GM04504 (cell line): ENCODE data around the gene SAMHD1.
"Not testable (repeated sequence)": the region's sequence is repeated elsewhere in the genome, so short reads cannot be mapped to it uniquely, and the experiment has no call there.

ENCODE experiments used
- DNase-seq: peaks from one replicate; pipeline ENCODE4 v3.0.0-alpha.2; 2012; ENCODE audit warnings: low read depth

SAMHD1 gene

DNA sequence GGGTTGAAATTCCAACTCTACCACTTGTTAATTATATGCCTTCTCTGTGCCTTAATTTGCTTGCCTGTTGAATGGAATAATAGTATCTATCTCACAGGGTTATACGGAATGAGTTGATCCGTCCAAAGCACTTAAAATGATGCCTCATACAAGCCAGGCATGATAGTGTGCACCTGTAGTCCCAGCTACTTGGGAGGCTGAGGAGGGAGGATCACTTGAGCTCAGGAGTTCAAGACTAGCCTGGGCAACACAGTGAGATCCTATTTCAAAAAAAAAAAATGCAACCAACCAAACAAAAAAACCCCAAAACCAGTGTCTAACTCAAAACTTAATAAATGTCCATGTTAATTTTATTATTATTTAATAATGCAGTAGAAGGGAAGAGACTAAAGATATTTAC is 35.3 kb downstream of the SAMHD1 start:
- no peak for DNase-seq

- no peak for DNase-seq
Observed at GRCh38 chr20:36908603-36909002, 42.9 kb downstream of the SAMHD1 start.

- DNase-seq = not testable (repeated sequence)
Observed at GRCh38 chr20:36906086-36906485, 45.4 kb downstream of the SAMHD1 start.

DNA sequence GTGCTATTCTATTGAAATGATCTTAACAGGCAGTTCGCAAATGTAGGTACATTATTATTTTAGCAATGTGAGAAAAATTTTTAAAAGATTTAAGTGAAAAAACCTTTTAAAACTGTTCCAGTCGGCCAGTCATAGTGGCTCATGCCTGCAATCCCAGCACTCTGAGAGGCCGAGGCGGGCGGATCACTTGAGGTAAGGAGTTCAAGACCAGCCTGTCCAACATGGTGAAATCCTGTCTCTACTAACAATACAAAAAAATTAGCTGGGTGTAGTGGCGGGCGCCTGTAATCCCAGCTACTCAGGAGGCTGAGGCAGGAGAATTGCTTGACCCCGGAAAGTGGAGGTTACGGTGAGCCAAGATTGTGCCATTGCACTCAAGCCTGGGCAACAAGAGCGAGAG is 45.9 kb downstream of the SAMHD1 start:
- DNase-seq = not testable (repeated sequence)

GRCh38 chr20:36904690-36905089 is 46.8 kb downstream of the SAMHD1 start:
- DNase-seq = no peak

DNA sequence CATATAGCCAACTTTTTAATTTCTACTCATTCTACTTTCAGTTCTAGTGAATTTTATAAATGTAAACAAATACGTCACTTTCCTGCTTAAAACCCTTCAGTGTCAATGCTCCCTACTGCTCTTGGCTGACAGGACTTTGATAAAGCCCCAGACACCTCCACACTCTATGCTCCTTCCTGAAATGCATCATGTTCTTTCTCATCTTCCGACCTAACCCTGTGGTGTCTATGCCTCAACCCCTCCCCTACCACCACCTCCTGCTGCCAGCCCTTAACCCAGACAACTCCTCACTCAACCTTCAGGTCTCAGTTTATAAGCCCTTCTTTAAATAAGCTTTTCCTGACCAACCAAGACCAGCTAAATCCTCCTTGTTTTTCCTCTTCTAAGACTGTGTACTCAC is 56.5 kb downstream of the SAMHD1 start:
- DNase-seq = no peak

DNA sequence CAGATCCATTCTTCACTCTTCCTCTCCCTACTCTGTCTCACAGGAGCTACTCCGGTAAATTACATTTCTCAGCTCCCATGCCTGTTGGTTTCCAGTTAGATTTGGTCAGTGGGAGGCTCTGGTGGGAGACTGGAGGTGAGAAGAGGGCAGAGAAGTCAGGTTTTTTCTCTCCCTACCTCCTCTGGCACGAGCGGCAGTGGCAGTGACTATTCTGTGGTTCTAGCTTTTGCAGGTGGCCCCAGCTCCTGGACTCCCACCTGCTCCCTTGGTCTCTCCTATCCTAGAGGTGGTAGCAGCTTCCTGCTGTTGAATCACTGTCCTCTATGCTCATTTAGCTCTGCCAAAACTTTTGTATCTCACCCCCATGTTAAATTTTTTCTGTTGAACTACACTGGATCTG is 57.7 kb downstream of the SAMHD1 start:
- DNase-seq = no peak

GRCh38 chr20:36891211-36891610 is 60.3 kb downstream of the SAMHD1 start:
- DNase-seq = no peak

- DNase-seq = no peak
Observed at GRCh38 chr20:36890586-36890985, 60.9 kb downstream of the SAMHD1 start.

DNA sequence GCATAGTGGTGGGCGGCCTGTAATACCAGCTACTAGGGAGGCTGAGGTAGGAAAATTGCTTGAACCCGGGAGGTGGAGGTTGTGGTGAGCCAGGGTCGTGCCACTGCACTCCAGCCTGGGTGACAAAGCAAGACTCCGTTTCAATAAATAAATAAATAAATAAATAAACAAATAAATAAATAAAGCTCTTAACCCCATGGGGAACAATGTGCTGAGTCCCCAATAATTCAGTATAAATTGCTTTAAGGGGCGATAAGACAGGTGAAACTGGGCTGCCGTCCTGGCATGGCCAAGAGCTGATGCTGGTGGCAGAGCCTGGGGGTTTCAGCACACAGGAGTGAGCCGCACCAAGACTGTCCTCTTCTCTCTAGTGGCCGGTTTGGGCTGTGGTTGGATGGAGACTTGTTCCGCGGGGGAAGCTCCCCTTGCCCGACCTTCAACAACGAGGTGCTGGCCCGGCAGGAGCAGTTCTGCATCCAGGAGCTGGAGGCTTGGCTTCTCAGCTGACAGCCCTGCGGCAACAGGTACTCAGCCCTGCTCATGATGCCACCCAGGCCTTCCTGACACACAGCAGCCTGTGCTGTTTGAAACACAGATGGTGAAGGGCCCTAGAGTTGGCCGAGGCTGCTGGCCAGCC is 62.5 kb downstream of the SAMHD1 start:
- no peak for DNase-seq

- DNase-seq = no peak
Observed at GRCh38 chr20:36887752-36888090, 63.8 kb downstream of the SAMHD1 start.

GRCh38 chr20:36886859-36887751 is 64.4 kb downstream of the SAMHD1 start:
- DNase-seq = no peak

GRCh38 chr20:36885356-36885755 is 66.2 kb downstream of the SAMHD1 start:
- no peak for DNase-seq

GRCh38 chr20:36883977-36884535 is 67.5 kb downstream of the SAMHD1 start:
- no peak for DNase-seq

- no peak for DNase-seq
Observed at GRCh38 chr20:36881888-36882287, 69.6 kb downstream of the SAMHD1 start.

GRCh38 chr20:36881331-36881730 is 70.2 kb downstream of the SAMHD1 start:
- no peak for DNase-seq

DNA sequence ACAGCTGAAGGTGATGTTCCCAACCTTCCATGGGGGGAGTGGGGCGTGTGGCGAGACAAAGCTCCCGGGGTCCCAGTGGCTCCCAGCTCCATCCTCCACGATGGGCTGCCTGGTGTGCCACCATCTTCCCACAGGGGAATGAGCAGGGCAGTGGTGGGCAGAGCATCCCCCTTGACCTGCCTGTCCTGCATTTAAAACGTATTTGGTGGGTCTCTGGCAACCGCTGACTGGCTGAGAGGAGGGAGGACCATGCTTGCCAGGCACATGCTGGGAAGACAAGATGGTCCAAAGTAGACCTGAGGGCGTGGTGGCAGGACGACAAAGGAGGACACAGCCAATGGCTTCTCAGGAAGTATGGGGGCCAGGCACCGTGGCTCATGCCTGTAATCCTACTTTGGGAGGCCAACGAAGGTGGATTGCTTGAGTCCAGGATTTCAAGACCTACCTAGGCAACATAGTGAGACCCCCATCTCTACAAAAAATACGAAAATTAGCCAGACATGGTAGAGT is 70.7 kb downstream of the SAMHD1 start:
- DNase-seq = no peak

DNA sequence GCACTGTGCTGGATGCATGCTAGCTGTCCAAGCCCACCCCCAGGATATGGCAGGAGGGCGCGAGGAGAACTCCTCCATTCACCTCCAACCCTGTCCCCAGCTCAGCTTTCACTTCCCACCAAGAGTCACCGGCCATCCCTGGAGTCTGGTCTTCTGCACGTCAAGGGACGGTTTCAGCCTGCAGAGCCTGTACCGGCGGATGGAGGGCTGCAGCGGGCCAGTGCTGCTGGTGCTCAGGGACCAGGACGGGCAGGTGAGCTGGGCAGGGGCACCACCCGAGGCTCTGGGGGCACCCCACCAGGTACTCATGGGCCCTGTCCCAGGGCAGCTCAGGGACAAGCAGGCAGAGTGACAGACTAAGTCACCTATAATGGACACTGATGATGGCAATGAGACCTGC is 72.6 kb downstream of the SAMHD1 start:
- DNase-seq = no peak

DNA sequence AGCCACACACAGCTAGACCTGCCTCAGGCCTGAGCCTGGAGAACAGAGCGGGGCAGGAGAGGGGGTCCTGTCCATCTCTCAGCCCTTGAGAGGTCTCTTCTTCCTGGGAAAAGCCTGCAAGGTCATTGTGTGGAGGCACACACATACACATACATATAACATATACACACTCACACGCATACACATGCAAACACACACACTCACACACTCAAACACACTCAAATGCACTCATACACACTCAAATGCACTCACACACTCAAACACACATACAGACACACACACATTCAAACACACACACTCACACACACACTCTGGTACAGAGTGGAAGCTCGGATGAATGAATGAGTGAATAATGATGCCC is 75.1 kb downstream of the SAMHD1 start:
- DNase-seq = no peak

- DNase-seq = no peak
Observed at GRCh38 chr20:36875702-36876472, 75.6 kb downstream of the SAMHD1 start, which contains the start of gene TLDC2. Gene TLDC2 (plus strand): TSS chr20:36876138. CDS start chr20:36876175, 37 bp downstream.

GRCh38 chr20:36875093-36875492 is 76.4 kb downstream of the SAMHD1 start:
- not testable (repeated sequence) for DNase-seq

GRCh38 chr20:36873498-36874189 is 77.9 kb downstream of the SAMHD1 start:
- DNase-seq = no peak
